C4-2B (cell line): Measurements from ENCODE around the gene PFN3.

ENCODE experiments used
- H3K27ac ChIP-seq: fragments of 450-650 bp; 2 replicates; pipeline ENCODE4 v1.5.1; 2017
- CTCF ChIP-seq: fragments of 450-650 bp; conservative IDR thresholded peaks from 2 replicates; pipeline ENCODE4 v1.5.1; 2017; ENCODE audit warnings: mild to moderate bottlenecking
- ZFX ChIP-seq: fragments of 450-650 bp; IDR thresholded peaks from 2 replicates; pipeline ENCODE4 v1.6.1; 2017

PFN3 gene

DNA sequence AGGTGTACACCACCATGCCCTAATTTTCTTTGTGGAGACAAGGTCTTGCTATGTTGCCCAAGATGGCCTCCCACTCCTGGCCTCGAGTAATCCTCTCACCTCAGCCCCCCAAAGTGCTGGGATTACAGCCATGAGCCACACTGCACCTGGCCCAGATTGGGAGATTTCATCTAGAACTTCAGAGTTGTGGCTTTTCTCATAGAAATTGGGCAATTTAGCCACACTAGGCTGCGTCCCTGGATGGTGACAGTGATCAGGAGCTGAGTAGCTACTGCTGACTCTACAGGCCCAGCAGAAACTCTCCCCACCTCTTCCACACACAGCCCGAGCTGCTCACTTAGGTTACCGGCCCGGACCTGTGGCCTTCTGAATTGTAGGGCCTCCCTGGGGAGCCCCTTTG, 7.7 kb downstream of the PFN3 start:
- no peak for TF ChIP-seq ZFX
- TF ChIP-seq CTCF = no peak
- H3K27ac ChIP-seq = no peak overlapping the region

DNA sequence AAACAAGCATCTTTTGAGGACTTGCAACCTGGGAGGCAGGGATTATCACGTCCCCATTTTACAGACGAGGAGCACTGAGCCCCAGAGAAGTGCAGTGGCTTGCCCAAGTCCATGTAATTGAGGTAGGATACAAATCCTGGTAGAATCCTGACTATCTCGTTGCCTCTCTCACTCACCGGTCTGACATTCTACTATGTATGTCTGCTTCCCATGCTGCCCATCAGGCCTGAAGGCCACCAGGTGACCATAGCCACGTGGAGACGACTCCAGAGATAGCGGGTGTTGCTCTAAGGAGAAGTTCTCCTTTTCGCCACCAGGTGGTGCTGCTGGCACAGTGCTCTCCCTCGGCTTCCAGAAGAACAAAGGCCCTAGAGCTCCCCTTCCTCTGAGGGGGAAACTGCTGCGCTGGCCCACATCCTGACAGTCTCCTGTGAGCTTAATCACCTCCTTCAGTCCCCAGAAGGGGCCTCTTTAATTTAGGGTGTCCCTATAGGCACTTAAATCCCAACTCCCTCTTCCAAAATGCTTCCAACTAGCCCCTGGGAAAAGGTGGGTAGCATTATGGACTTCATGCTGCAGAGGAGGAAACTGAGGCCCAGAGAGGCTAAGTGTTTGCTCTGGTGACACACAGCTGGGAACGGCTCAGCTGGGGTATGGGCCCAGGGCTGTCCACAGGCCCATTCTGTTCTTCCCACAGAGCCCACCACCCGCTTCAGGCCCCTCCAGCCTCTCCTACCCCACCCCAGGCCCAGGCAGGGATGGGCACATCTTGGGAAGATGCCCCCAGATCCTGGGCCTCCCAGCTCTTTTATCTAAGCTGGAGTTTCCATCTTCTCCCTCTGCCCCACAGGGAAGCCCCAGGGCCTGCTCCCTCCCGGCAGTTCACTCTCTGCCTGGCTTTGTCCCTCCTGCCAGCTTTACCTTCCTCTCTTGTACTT, 9.8 kb downstream of the PFN3 start:
- peak overlapping the region; percentile 56 for H3K27ac ChIP-seq
- no peak for TF ChIP-seq ZFX
- TF ChIP-seq CTCF = peak; percentile 98

GRCh38 chr5:177389241-177390169, 11.0 kb downstream of the PFN3 start:
- peak overlapping the region; percentile 56 for H3K27ac ChIP-seq
- TF ChIP-seq ZFX = peak; percentile 34; the same call in 1 of the 2 replicates
- no peak for TF ChIP-seq CTCF

DNA sequence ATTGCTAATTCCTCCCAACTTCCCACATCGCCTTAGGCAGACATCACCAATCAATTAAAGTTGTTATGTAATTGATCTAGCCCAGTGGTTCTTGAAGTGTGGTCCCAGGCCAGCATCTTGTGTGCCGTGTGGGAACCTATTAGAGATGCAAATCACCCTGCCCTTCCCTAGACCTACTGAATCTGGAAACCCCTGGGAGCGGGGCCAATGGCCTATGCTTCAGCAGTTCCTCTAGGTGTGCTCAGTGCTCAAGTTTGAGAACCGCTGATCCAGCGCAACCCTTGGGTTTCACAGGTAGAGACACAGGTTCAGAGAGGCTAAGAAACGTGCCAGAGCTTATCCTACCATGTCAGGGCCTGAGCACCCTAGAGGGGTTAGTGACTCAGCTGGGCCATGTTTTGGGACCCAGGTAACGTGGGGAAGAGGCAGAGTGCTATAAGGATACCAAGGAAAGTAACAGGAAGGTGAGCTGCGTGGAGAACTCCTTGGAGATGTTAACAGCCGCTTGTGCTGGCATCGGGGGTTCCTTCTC, 11.9 kb downstream of the PFN3 start:
- TF ChIP-seq ZFX (no peak), CTCF (no peak)
- H3K27ac ChIP-seq = 0 out of 2 replicates have a peak overlapping the region, but pooled peaks have one; percentile 56

GRCh38 chr5:177387405-177387804, 13.1 kb downstream of the PFN3 start:
- no peak for TF ChIP-seq CTCF
- TF ChIP-seq ZFX = no peak
- H3K27ac ChIP-seq = no peak overlapping the region

- no peak overlapping the region for H3K27ac ChIP-seq
- TF ChIP-seq ZFX = no peak
- TF ChIP-seq CTCF = no peak
These were observed 13.9 kb downstream of the PFN3 start for GRCh38 chr5:177386542-177386941.
